ENCODE measurements around the gene TAF8. TPM values are rescaled to one million over a fixed set of nuclear protein-coding genes. Genes with fewer than 3 reads are reported as not detected.

TAF8 gene
- total RNA-seq, 1 donor from 2014 or later = 26.0 TPM

GRCh38 chr6:42073287-42073686, 23.0 kb downstream of the TAF8 start:
- H3K4me1 ChIP-seq = no peaks in the 10 kb centered on the region
- peaks cover 59 to 76% of the 10 kb centered on the region in 2 donors for H3K36me3 ChIP-seq
- TF ChIP-seq CTCF (IDR thresholded peaks at IDR 0.05) = no peak

GRCh38 chr6:42075159-42075838, 25.0 kb downstream of the TAF8 start:
- Histone ChIP-seq H3K9me3 (no peaks in the 10 kb centered on the region), H3K36me3 (peaks cover 47 to 61% of the 10 kb centered on the region in 2 donors), H3K4me1 (no peaks in the 10 kb centered on the region), H3K27ac (no peak overlapping the region), H3K27me3 (no peaks in the 10 kb centered on the region), H3K4me3 (no peak overlapping the region)
- peak; percentile 12 to 75 for DNase-seq (ENCODE audit: low spot score in 2 of 2)
- TF ChIP-seq CTCF (IDR thresholded peaks at IDR 0.05) = peak; percentile 57 to 67 (median 67)
- intact Hi-C loops (cut with DNase I) = no loop called here

More at GRCh38 chr6:42073287-42073686, 23.0 kb downstream of the TAF8 start:
- H3K27me3 ChIP-seq = no peaks in the 10 kb centered on the region
- no peaks in the 10 kb centered on the region for H3K9me3 ChIP-seq
- H3K27ac ChIP-seq = no peak overlapping the region
- H3K4me3 ChIP-seq = no peak overlapping the region
- no peak for DNase-seq (ENCODE audit: low spot score in 2 of 2)
- intact Hi-C loops (cut with DNase I) = no loop called here

GRCh38 chr6:42078386-42078785, 28.1 kb downstream of the TAF8 start:
- no peak overlapping the region for H3K27ac ChIP-seq
- intact Hi-C loops (cut with DNase I) = loop anchor here (2.0 kb wide), 1 partner anchor 88 kb away; no protein-coding TSS in a partner anchor
- no peaks in the 10 kb centered on the region for H3K4me1 ChIP-seq
- H3K27me3 ChIP-seq = no peaks in the 10 kb centered on the region
- TF ChIP-seq CTCF (IDR thresholded peaks at IDR 0.05) = no peak
- DNase-seq (ENCODE audit: low spot score in 2 of 2) = no peak
- no peak overlapping the region for H3K4me3 ChIP-seq
- no peaks in the 10 kb centered on the region for H3K9me3 ChIP-seq
- peaks cover 40 to 51% of the 10 kb centered on the region in 2 donors for H3K36me3 ChIP-seq

GRCh38 chr6:42079941-42080464, 29.7 kb downstream of the TAF8 start:
- no peak for TF ChIP-seq CTCF (IDR thresholded peaks at IDR 0.05)
- Histone ChIP-seq H3K4me1 (no peaks in the 10 kb centered on the region), H3K27ac (peak overlapping the region in 1 of 2 donors; percentile 45), H3K36me3 (peaks cover 36 to 43% of the 10 kb centered on the region in 2 donors), H3K27me3 (no peaks in the 10 kb centered on the region), H3K9me3 (no peaks in the 10 kb centered on the region), H3K4me3 (no peak overlapping the region)
- intact Hi-C loops (cut with DNase I) = loop anchor here (2.0 kb wide), 1 partner anchor 87 kb away; no protein-coding TSS in a partner anchor
- DNase-seq (ENCODE audit: low spot score in 2 of 2) = no peak

GRCh38 chr6:42083530-42083929, 33.2 kb downstream of the TAF8 start:
- Histone ChIP-seq H3K4me1 (no peaks in the 10 kb centered on the region), H3K9me3 (no peaks in the 10 kb centered on the region), H3K36me3 (peaks cover 14 to 15% of the 10 kb centered on the region in 2 donors), H3K27ac (no peak overlapping the region), H3K27me3 (no peaks in the 10 kb centered on the region), H3K4me3 (no peak overlapping the region)
- intact Hi-C loops (cut with DNase I) = no loop called here
- DNase-seq (ENCODE audit: low spot score in 2 of 2) = no peak
- no peak for TF ChIP-seq CTCF (IDR thresholded peaks at IDR 0.05)
